ENCODE data around the gene TBC1D19. TPM values are rescaled to one million over a fixed set of nuclear protein-coding genes. Genes with fewer than 3 reads are reported as not detected.
"Not testable (repeated sequence)": the region's sequence is repeated elsewhere in the genome, so short reads cannot be mapped to it uniquely, and the experiment has no call there.

TBC1D19 gene
- polyA plus RNA-seq, 12 donors, result 8.8 to 16.8 (median 12.7) TPM; not detected in 1

DNA sequence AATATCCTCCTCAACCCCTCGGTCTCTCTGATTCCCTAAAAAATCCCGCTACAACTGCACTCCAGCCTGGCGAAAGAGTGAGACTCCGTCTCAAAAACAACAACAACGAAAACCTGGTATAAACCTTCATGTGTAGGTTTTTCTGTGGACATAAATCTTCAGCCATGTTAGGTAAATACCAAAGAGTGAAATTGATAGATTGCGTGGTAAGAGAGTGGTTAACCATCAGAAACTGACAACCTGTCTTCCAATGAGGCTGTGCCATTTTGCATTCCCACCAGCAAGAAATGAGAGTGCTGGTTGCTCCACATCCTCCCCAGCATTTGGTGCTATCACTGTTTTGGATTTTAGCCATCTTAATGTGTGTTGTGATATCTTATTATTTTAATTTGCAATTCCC, 10.9 kb downstream of the TBC1D19 start:
- no peak for DNase-seq

DNA sequence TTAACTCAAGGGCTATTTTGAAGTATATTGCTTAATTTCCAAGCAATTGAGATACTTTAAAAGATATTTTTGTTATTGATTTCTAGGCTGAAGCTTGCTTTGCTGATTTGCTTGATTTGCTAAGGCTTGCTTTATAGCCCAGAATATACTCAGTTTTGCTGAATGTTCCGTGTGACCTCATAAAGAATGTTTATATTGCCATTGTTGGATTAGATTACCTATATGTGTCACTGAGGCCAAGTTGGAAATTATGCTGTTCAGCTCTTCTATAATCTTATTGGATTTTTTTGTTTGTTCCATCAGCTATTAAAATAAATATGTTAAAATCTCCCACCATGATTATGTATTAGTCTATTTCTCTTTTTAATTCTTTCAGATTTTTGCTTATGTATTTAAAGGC, 13.0 kb downstream of the TBC1D19 start:
- no peak for DNase-seq

GRCh38 chr4:26601204-26601603, 17.3 kb downstream of the TBC1D19 start:
- DNase-seq, result no peak

- DNase-seq, result no peak
Observed at GRCh38 chr4:26607776-26608175, 23.9 kb downstream of the TBC1D19 start.

GRCh38 chr4:26609391-26609790, 25.5 kb downstream of the TBC1D19 start:
- no peak for DNase-seq

DNA sequence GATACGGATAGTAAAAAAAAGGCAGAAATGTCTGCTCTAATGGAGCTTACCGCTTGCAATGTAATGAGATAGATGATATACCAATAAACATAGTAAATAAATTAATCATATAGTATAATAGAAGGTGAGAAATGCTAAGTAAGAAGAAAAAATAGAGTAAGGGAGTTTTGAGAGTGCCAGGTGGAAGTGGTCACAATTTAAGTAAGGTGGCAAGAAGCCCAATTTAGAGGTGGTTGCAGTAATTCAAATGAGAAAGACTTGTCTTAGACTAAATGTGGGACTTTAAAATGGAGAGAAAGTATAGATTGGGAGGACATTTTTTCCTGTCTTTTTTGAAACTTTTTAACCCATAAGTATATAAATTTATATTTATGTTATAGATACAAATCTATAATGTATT, 26.0 kb downstream of the TBC1D19 start:
- no peak for DNase-seq

GRCh38 chr4:26611372-26611771, 27.5 kb downstream of the TBC1D19 start:
- no peak for DNase-seq

- no peak for DNase-seq
Observed at GRCh38 chr4:26611885-26612284, 28.0 kb downstream of the TBC1D19 start.

- DNase-seq, result no peak
Observed at GRCh38 chr4:26613237-26613636, 29.4 kb downstream of the TBC1D19 start.

DNA sequence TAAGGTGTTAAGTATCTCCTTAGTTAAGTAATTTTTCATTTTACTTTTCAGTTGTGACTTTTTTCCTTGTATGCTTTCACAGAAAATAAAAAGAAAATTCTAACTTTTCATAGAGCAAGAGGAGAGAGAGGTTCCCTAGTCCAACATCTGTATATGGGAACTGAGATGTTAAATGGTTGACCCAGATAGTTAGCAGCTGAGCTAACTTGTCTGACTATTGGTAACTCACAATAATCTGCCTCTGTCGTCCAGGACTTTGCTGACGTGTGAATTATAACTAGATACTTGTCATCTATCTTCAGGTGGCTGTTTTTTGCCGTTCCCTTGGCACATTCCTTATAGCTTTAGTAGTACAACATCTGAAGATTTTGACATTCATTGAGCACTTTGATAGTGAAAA, 29.9 kb downstream of the TBC1D19 start:
- no peak for DNase-seq

DNA sequence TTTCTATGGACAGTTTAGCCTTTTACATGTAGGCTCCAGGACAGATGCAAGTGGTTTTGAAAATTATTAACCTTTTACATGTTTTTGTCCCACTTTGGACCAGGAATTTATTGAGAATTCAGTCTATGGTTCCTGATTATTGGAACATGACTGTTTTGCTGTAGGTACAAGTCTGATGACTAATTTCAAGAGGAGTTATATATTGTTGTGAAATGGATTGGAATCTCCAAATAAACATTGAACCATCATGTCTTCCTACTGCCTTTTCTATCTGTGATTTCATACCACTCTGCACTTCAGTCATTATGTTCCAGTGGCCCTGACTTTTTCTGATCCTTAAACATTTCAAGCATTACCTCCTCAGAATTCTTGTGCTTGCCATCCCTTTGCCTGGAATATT, 35.9 kb downstream of the TBC1D19 start:
- no peak for DNase-seq

DNA sequence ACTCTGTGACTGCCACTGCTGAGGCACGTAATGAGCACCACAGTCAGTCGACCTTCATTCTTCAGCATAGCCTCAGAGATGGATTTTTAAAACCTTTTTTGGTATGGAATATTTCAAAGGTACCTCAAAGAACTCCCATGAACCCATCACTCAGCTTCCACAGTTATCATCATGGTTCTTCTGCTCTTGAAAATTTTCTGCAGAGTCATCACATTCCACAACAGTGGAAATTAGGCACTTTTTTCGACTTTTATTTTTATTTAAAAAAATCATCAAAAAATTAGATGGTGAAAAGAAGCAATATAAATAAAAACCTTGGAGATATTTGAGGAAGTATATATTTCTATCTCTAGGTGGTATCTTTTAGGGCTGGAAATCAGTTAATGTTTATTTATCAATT, 37.5 kb downstream of the TBC1D19 start:
- DNase-seq, result no peak

- no peak for DNase-seq
Observed at GRCh38 chr4:26622913-26623312, 39.0 kb downstream of the TBC1D19 start.

- DNase-seq, result not testable (repeated sequence)
Observed at GRCh38 chr4:26626658-26627057, 42.8 kb downstream of the TBC1D19 start.

DNA sequence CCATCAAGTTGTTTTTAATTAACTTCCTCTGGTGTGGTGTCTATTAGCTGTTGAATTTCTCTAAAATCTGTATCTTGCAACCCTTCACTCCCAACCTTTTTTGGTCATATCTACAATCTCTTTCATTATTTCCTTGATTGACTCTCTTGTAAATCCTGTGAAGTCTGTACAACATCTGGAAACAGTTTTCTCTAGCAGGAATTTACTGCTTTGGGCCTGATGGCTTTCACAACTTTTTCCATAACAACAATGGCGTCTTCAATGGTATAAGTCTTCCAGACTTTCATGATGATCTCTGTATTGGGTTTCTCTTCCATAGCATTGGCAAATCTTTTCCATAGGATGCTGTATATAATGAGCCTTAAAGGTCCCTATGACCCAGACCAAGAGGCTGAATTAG, 49.0 kb downstream of the TBC1D19 start:
- DNase-seq, result no peak

DNA sequence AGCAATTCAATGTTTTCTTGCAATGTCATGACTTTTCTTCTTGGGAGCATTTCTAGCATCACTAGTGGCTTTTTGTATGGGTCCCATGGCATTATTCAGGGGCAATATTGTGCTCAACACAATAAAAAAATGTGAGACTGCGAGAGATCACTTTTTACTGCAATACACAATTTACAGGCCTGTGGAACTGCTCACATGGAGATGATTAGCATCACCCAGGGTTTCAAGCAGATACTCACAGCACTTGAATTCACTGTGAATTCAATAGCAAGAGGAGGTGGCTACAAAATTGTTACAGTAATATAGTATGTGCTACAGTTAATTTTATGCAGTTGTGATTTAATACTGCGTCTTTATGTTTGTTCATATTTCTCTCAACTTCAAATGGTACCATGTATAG, 50.4 kb downstream of the TBC1D19 start:
- DNase-seq, result no peak

DNA sequence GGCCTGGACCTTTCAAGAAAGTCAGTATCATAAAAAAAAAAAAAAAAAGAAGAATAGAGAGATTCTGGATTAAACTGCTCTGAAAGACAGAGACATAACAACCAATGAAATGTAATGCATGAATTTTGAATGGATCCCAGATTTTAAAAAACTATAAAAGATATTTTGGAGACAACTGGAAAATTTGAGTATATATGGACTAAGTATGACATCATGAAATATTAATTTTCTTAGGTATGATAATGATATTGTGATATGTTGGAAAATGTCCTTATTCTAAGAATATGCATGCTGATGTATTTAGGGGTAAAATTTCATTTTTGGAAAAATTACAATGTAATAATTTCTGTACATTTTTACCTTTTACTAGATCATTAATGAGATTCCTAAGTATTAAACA, 52.6 kb downstream of the TBC1D19 start:
- DNase-seq, result no peak

DNA sequence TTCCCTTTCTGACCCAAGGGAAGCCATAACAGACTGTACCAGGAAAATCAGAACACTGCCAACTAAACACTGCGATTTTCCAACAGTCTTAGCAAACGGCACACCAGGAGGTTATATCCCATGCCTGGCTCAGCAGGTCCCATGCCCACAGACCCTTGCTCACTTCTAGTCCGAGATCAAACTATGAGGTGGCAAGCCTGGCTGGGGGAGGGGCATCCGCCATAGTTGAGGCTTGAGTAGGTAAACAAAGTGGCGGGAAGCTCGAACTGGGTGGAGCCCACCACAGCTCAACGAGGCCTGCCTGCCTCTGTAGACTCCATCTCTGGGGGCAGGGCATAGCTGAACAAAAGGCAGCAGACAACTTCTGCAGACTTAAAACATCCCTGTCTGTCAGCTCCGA, 56.8 kb downstream of the TBC1D19 start:
- not testable (repeated sequence) for DNase-seq

GRCh38 chr4:26647523-26648224, 63.8 kb downstream of the TBC1D19 start:
- no peak for DNase-seq

DNA sequence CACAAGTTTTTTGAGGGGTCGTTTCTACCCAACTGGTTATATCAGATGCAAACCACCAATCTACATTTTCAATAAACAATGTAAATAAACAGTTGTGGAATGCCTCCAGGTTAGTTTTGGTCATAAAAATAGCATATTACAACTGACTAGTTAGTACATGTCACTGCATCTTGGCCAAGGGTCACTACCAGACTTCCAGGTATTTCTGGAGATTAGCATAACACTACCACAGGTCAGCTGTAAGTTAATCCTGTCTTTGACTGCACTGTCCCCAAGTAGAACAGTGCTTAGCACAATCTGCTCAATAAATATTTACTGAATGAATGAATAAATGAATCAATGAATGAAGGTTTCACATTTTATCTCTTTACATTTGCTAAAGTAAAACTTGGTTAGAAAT, 64.4 kb downstream of the TBC1D19 start:
- DNase-seq, result no peak

GRCh38 chr4:26660261-26660660, 76.4 kb downstream of the TBC1D19 start:
- no peak for DNase-seq

DNA sequence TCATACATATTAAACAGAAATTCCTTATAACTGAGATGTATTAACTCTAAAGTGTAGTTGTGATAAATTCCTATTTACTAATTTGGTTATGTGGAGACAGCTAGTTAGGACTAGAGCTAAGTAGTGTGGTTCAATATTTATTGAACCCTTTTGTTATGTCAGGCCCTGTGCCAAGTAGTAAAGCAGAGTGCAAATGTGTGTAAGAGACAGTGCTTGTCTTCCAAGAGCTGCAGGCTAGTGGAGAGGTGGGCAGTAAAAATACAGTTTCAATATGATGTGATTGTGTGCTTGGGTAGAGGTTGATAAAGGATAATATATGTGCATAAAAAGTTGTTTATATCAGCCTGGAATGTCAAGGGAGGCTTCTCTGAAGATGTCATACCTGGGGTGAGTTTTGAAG, 80.0 kb downstream of the TBC1D19 start:
- DNase-seq, result no peak

- DNase-seq, result no peak
Observed at GRCh38 chr4:26670903-26671537, 87.1 kb downstream of the TBC1D19 start.

Data from muscle of arm (tissue), 12 donors.